IMR-90 (cell line): ENCODE measurements around the gene LOC101059915.
"Not testable (repeated sequence)": the region's sequence is repeated elsewhere in the genome, so short reads cannot be mapped to it uniquely, and the experiment has no call there.

ENCODE experiments used
- BHLHE40 ChIP-seq: fragments of 150-350 bp; IDR thresholded peaks from 2 replicates; pipeline ENCODE4 v1.6.1; 2016; ENCODE audit warnings: mild to moderate bottlenecking, low read depth, low read length
- CEBPB ChIP-seq: IDR thresholded peaks from 2 replicates; pipeline ENCODE4 v1.6.1; 2012; ENCODE audit warnings: low read depth, low read length, improper control_type of control experiment
- ELK1 ChIP-seq: fragments of 150-350 bp; IDR thresholded peaks from 2 replicates; pipeline ENCODE4 v1.6.1; 2016; ENCODE audit warnings: low read depth, mild to moderate bottlenecking, low read length, moderate library complexity, borderline replicate concordance
- FOS ChIP-seq: fragments of 150-350 bp; IDR thresholded peaks from 2 replicates; pipeline ENCODE4 v1.6.1; 2016; ENCODE audit warnings: low read depth, low read length
- MAFK ChIP-seq: IDR thresholded peaks from 2 replicates; pipeline ENCODE4 v1.6.1; 2012; ENCODE audit warnings: low read depth, low read length, improper control_type of control experiment
- MAZ ChIP-seq: IDR thresholded peaks from 2 replicates; pipeline ENCODE4 v1.6.1; 2012; ENCODE audit warnings: low read depth, mild to moderate bottlenecking, low read length, improper control_type of control experiment, moderate library complexity, borderline replicate concordance
- MXI1 ChIP-seq: IDR thresholded peaks from 2 replicates; pipeline ENCODE4 v1.6.1; 2012; ENCODE audit warnings: low read depth, mild to moderate bottlenecking, low read length, moderate library complexity, borderline replicate concordance
- NFE2L2 ChIP-seq: fragments of 150-350 bp; IDR thresholded peaks from 2 replicates; pipeline ENCODE4 v1.6.1; 2016; ENCODE audit warnings: low read depth, mild to moderate bottlenecking, low read length
- POLR2A ChIP-seq: IDR thresholded peaks from 2 replicates; pipeline ENCODE4 v1.6.1; 2012; ENCODE audit warnings: mild to moderate bottlenecking, low read depth, low read length
- RCOR1 ChIP-seq: IDR thresholded peaks from 2 replicates; pipeline ENCODE4 v1.6.1; 2012; ENCODE audit warnings: mild to moderate bottlenecking, low read length, improper control_type of control experiment; ENCODE audit not compliant: insufficient replicate concordance
- RFX5 ChIP-seq: IDR thresholded peaks from 2 replicates; pipeline ENCODE4 v1.8.0; 2012; ENCODE audit warnings: low read depth, mild to moderate bottlenecking, low read length, moderate library complexity
- SMC3 ChIP-seq: fragments of 150-350 bp; IDR thresholded peaks from 2 replicates; pipeline ENCODE4 v1.6.1; 2016; ENCODE audit warnings: low read depth, mild to moderate bottlenecking, antibody characterized with exemption, low read length, moderate library complexity
- USF2 ChIP-seq: fragments of 150-350 bp; IDR thresholded peaks from 2 replicates; pipeline ENCODE4 v1.6.1; 2017; ENCODE audit warnings: mild to moderate bottlenecking, antibody characterized with exemption, low read length, low read depth
- TF ChIP-seq, protein P1 (sequence below): conservative IDR thresholded peaks from 2 replicates; pipeline ENCODE4 v1.5.1; 2012; ENCODE audit warnings: mild to moderate bottlenecking, low read depth, low read length, improper control_type of control experiment

DNA sequence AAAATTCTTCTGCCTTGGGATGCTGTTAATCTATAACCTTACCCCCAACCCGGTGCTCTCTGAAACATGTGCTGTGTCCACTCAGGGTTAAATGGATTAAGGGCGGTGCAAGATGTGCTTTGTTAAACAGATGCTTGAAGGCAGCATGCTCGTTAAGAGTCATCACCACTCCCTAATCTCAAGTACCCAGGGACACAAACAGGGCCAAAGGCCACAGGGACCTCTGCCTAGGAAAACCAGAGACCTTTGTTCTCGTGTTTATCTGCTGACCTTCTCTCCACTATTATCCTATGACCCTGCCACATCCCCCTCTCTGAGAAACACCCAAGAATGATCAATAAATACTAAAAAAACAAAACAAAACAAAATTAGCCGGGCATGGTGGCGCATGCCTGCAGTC is 9.8 kb downstream of the LOC101059915 start:
- TF ChIP-seq RFX5, POLR2A, MAZ, CEBPB, MXI1, MAFK, BHLHE40, SMC3, USF2, FOS, NFE2L2, RCOR1, ELK1: not testable (repeated sequence)
- TF ChIP-seq, protein P1, sequence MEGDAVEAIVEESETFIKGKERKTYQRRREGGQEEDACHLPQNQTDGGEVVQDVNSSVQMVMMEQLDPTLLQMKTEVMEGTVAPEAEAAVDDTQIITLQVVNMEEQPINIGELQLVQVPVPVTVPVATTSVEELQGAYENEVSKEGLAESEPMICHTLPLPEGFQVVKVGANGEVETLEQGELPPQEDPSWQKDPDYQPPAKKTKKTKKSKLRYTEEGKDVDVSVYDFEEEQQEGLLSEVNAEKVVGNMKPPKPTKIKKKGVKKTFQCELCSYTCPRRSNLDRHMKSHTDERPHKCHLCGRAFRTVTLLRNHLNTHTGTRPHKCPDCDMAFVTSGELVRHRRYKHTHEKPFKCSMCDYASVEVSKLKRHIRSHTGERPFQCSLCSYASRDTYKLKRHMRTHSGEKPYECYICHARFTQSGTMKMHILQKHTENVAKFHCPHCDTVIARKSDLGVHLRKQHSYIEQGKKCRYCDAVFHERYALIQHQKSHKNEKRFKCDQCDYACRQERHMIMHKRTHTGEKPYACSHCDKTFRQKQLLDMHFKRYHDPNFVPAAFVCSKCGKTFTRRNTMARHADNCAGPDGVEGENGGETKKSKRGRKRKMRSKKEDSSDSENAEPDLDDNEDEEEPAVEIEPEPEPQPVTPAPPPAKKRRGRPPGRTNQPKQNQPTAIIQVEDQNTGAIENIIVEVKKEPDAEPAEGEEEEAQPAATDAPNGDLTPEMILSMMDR: not testable (repeated sequence)
